IMR-90 (cell line): Measurements from ENCODE around the gene SIK3. TPM values are rescaled to one million over a fixed set of nuclear protein-coding genes. Genes with fewer than 3 reads are reported as not detected.

Source experiments
- ATAC-seq: fragments of 200-7000 bp; cut with Tn5 transposase; 2 replicates; pipeline ENCODE4 v1.9.1; 2020; ENCODE audit warnings: low read depth, mild to moderate bottlenecking, moderate library complexity
- BruUV-seq: library from RNA; stranded (reverse); fragments of 400-500 nt; replicated peaks from 2 replicates; lab custom pipeline; 2021; lab: Mats Ljungman, UMichigan
- CTCF ChIA-PET: fragments of 300-600 bp; formaldehyde crosslinking; extraction: SDS; loops from one replicate; lab custom pipeline; 2021; ENCODE audit warnings: antibody characterized with exemption; lab: Yijun Ruan, JAX
- POLR2A ChIA-PET: fragments of 300-600 bp; sonication (Branson Sonifier 250); formaldehyde crosslinking; loops from one replicate; lab custom pipeline; 2022; ENCODE audit warnings: antibody characterized with exemption; ENCODE audit not compliant: unreplicated experiment; lab: Charles Lee
- DNase-seq: peaks from one replicate; pipeline ENCODE4 v3.0.0; 2013
- H2AFZ ChIP-seq: replicated peaks from 2 replicates; pipeline ENCODE3; 2013; ENCODE audit warnings: low read length, mild to moderate bottlenecking; ENCODE audit not compliant: poor library complexity
- H2AK5ac ChIP-seq: 2 replicates; pipeline ENCODE4 v1.6.1; 2013; ENCODE audit warnings: low read depth, low read length, inconsistent platforms
- H2AK9ac ChIP-seq: replicated peaks from 2 replicates; pipeline ENCODE3; 2013; ENCODE audit warnings: mild to moderate bottlenecking, low read depth, low read length, moderate library complexity; ENCODE audit not compliant: poor library complexity
- H2BK120ac ChIP-seq: 2 replicates; pipeline ENCODE4 v1.6.1; 2013; ENCODE audit warnings: low read depth, low read length, inconsistent platforms
- H2BK15ac ChIP-seq: 3 replicates; pipeline ENCODE4 v1.6.1; 2013; ENCODE audit warnings: low read depth, low read length, inconsistent platforms
- H2BK20ac ChIP-seq: 2 replicates; pipeline ENCODE4 v1.6.1; 2013; ENCODE audit warnings: low read depth, mild to moderate bottlenecking, inconsistent platforms, low read length, moderate library complexity
- H2BK5ac ChIP-seq: 2 replicates; pipeline ENCODE4 v1.6.1; 2013; ENCODE audit warnings: mild to moderate bottlenecking, low read depth, low read length, inconsistent platforms; ENCODE audit not compliant: poor library complexity, severe bottlenecking
- H3K14ac ChIP-seq: replicated peaks from 2 replicates; pipeline ENCODE4 v1.6.1; 2013; ENCODE audit warnings: low read depth, low read length, inconsistent platforms
- H3K18ac ChIP-seq: 2 replicates; pipeline ENCODE4 v1.6.1; 2013; ENCODE audit warnings: low read depth, low read length, control low read depth
- H3K23ac ChIP-seq: 2 replicates; pipeline ENCODE4 v1.6.1; 2013; ENCODE audit warnings: low read depth, low read length, inconsistent platforms
- H3K27ac ChIP-seq: 2 replicates; pipeline ENCODE4 v1.5.1; 2013; ENCODE audit warnings: mild to moderate bottlenecking, control low read depth, low read length; ENCODE audit not compliant: insufficient read depth
- H3K27me3 ChIP-seq: 2 replicates; pipeline ENCODE4 v1.6.1; 2013; ENCODE audit warnings: low read length; ENCODE audit not compliant: control insufficient read depth, insufficient read depth
- H3K36me3 ChIP-seq: 2 replicates; pipeline ENCODE4 v1.6.1; 2013; ENCODE audit warnings: low read length, mixed read lengths; ENCODE audit not compliant: control insufficient read depth, insufficient read depth
- H3K4ac ChIP-seq: 2 replicates; pipeline ENCODE4 v1.6.1; 2013; ENCODE audit warnings: low read depth, low read length, inconsistent platforms
- H3K4me1 ChIP-seq: 2 replicates; pipeline ENCODE4 v1.6.1; 2013; ENCODE audit warnings: low read length, mixed read lengths; ENCODE audit not compliant: control insufficient read depth, insufficient read depth
- H3K4me2 ChIP-seq: 2 replicates; pipeline ENCODE4 v1.6.1; 2013; ENCODE audit warnings: low read depth, mild to moderate bottlenecking, control low read depth, low read length, moderate library complexity
- H3K4me3 ChIP-seq: 2 replicates; pipeline ENCODE4 v1.5.1; 2013; ENCODE audit warnings: low read depth, mild to moderate bottlenecking, control low read depth, low read length, moderate library complexity; ENCODE audit not compliant: insufficient read depth
- H3K56ac ChIP-seq: 2 replicates; pipeline ENCODE4 v1.6.1; 2013; ENCODE audit warnings: low read length, inconsistent platforms; ENCODE audit not compliant: insufficient read depth; ENCODE audit errors: extremely low read depth
- H3K79me1 ChIP-seq, 2 experiments: 2 replicates each; pipeline ENCODE4 v1.6.1; 2013; ENCODE audit warnings: low read length in 2 of 2, inconsistent platforms in 1 of 2, low read depth in 1 of 2
- H3K9ac ChIP-seq: 2 replicates; pipeline ENCODE4 v1.6.1; 2013; ENCODE audit warnings: low read depth, low read length, control low read depth
- H3K9me1 ChIP-seq: 2 replicates; pipeline ENCODE4 v1.6.1; 2013; ENCODE audit warnings: low read length, inconsistent platforms; ENCODE audit not compliant: insufficient read depth
- H3K9me3 ChIP-seq: 2 replicates; pipeline ENCODE4 v1.6.1; 2013; ENCODE audit warnings: low read length; ENCODE audit not compliant: control insufficient read depth, insufficient read depth
- H4K20me1 ChIP-seq: 2 replicates; pipeline ENCODE4 v1.6.1; 2013; ENCODE audit warnings: low read length, inconsistent platforms; ENCODE audit not compliant: insufficient read depth
- H4K5ac ChIP-seq: 2 replicates; pipeline ENCODE4 v1.6.1; 2013; ENCODE audit warnings: mild to moderate bottlenecking, low read depth, low read length, control low read depth
- H4K8ac ChIP-seq, 2 experiments: 2 replicates each; pipeline ENCODE4 v1.6.1; 2013; ENCODE audit warnings: low read depth in 2 of 2, low read length in 2 of 2, control low read depth in 1 of 2, inconsistent platforms in 1 of 2
- H4K91ac ChIP-seq: 2 replicates; pipeline ENCODE4 v1.6.1; 2013; ENCODE audit warnings: low read depth, low read length, inconsistent platforms; ENCODE audit not compliant: insufficient read depth
- BHLHE40 ChIP-seq: fragments of 150-350 bp; IDR thresholded peaks from 2 replicates; pipeline ENCODE4 v1.6.1; 2016; ENCODE audit warnings: mild to moderate bottlenecking, low read depth, low read length
- NFE2L2 ChIP-seq: fragments of 150-350 bp; IDR thresholded peaks from 2 replicates; pipeline ENCODE4 v1.6.1; 2016; ENCODE audit warnings: low read depth, mild to moderate bottlenecking, low read length
- POLR2A ChIP-seq: IDR thresholded peaks from 2 replicates; pipeline ENCODE4 v1.6.1; 2012; ENCODE audit warnings: mild to moderate bottlenecking, low read depth, low read length
- RFX5 ChIP-seq: IDR thresholded peaks from 2 replicates; pipeline ENCODE4 v1.8.0; 2012; ENCODE audit warnings: low read depth, mild to moderate bottlenecking, low read length, moderate library complexity
- SMC3 ChIP-seq: fragments of 150-350 bp; IDR thresholded peaks from 2 replicates; pipeline ENCODE4 v1.6.1; 2016; ENCODE audit warnings: low read depth, mild to moderate bottlenecking, antibody characterized with exemption, low read length, moderate library complexity
- WGBS, 2 experiments: methylation state at CpG; one replicate each; pipeline versions ENCODE4 v1.1.5 to v1.1.7; 2013; ENCODE audit warnings: missing lambda C conversion rate in 2 of 2; ENCODE audit not compliant: insufficient read length in 1 of 2; ENCODE audit errors: extremely low coverage in 2 of 2; 5-methylcytosine and 5-hydroxymethylcytosine counted together
- dilution Hi-C: fragments of 300-500 bp; cut with HindIII; formaldehyde crosslinking; loops from one replicate; pipeline ENCODE4 v1.14.3; 2018; ENCODE audit warnings: low sequenced_read_pairs; ENCODE audit not compliant: unreplicated experiment
- in situ Hi-C: fragments of 300-500 bp; cut with MboI; formaldehyde crosslinking; loops from 3 replicates; pipeline ENCODE4 v1.14.3; 2019; ENCODE audit warnings: low sequenced_read_pairs, inconsistent platforms, mixed read lengths
- intact Hi-C: fragments of 100-400 bp; cut with micrococcal nuclease; formaldehyde crosslinking; loops from 2 replicates; pipeline ENCODE4 v1.10.0; 2022
- polyA plus RNA-seq, 3 experiments: library from polyadenylated mRNA; depleted of rRNA; stranded (reverse); fragments of >200 nt; gene quantifications; 2 replicates each; pipeline ENCODE4 v1.2.3, GENCODE V29; 2012; ENCODE audit warnings: low replicate concordance in 1 of 3
- total RNA-seq: library from RNA; depleted of rRNA; stranded (reverse); fragments of >200 nt; gene quantifications from 2 replicates; pipeline ENCODE4 v1.2.3, GENCODE V29; 2012
- TF ChIP-seq, protein P1 (sequence below): conservative IDR thresholded peaks from 2 replicates; pipeline ENCODE4 v1.5.1; 2012; ENCODE audit warnings: mild to moderate bottlenecking, low read depth, low read length, improper control_type of control experiment
- TF ChIP-seq, protein P2 (sequence below): fragments of 150-350 bp; IDR thresholded peaks from 2 replicates; pipeline ENCODE4 v1.6.1; 2016; ENCODE audit warnings: low read depth, mild to moderate bottlenecking, low read length, moderate library complexity, borderline replicate concordance
- TF ChIP-seq, protein P3 (sequence below): fragments of 150-350 bp; IDR thresholded peaks from 2 replicates; pipeline ENCODE4 v1.6.1; 2017; ENCODE audit warnings: mild to moderate bottlenecking, antibody characterized with exemption, low read length, low read depth

The SIK3 gene
- total and polyA plus RNA-seq, 2 of the 4 experiments (the other 2 are of a cell fraction) = 8.2 to 9.1 TPM

DNA sequence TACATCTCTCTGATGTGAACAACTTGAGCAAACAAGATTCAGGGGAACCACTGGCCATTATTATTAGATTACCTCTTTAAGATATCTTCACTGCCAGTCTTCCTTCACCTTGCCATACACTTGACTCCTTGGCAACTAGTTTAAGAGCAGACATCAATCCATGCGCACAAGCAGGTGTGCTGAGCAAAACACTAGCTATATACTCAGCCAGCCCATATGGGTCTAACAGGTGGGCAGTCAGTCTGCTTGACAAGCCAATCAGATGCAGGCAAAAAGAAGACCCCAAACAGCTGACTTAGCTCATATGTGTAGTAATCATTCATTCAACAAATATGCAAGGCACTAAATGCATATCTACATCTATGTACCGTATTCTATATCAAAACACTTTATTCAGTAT, 101.2 kb downstream of the SIK3 start:
- Histone ChIP-seq H2BK15ac (no peak overlapping the region), H3K27ac (no peak overlapping the region), H3K9me1 (peaks cover 8% of the 10 kb centered on the region; the same call in 1 of the 2 replicates), H2BK5ac (no peak overlapping the region), H3K4ac (no peak overlapping the region), H3K14ac (no peak overlapping the region), H3K9me3 (no peaks in the 10 kb centered on the region), H3K36me3 (no peaks in the 10 kb centered on the region), H4K5ac (no peak overlapping the region), H2BK120ac (no peak overlapping the region), H3K18ac (no peak overlapping the region), H2AK5ac (no peak overlapping the region; the same call in 1 of the 2 replicates), H2AFZ (no peak overlapping the region), H3K4me3 (no peak overlapping the region), H3K79me1 (peaks cover 19 to 34% of the 10 kb centered on the region in 2 experiments), H3K23ac (no peak overlapping the region), H4K91ac (no peak overlapping the region), H4K8ac (no peak overlapping the region), H3K56ac (no peak overlapping the region; the same call in 1 of the 2 replicates), H3K4me1 (no peaks in the 10 kb centered on the region), H4K20me1 (peaks cover 8% of the 10 kb centered on the region), H2BK20ac (no peak overlapping the region), H2AK9ac (no peak overlapping the region), H3K27me3 (no peaks in the 10 kb centered on the region), H3K9ac (no peak overlapping the region), H3K4me2 (no peak overlapping the region)
- ChIA-PET CTCF (interaction anchor here (0.6 kb wide), 1 partner anchor 209 kb away, joined by 3 read pairs; the partner anchor contains the start of gene ZPR1), POLR2A (no interaction called here)
- dilution Hi-C loops = no loop called here
- no CpG with 5 or more reads among the region's 2 CpGs for WGBS, 2 experiments
- TF ChIP-seq, protein P1, sequence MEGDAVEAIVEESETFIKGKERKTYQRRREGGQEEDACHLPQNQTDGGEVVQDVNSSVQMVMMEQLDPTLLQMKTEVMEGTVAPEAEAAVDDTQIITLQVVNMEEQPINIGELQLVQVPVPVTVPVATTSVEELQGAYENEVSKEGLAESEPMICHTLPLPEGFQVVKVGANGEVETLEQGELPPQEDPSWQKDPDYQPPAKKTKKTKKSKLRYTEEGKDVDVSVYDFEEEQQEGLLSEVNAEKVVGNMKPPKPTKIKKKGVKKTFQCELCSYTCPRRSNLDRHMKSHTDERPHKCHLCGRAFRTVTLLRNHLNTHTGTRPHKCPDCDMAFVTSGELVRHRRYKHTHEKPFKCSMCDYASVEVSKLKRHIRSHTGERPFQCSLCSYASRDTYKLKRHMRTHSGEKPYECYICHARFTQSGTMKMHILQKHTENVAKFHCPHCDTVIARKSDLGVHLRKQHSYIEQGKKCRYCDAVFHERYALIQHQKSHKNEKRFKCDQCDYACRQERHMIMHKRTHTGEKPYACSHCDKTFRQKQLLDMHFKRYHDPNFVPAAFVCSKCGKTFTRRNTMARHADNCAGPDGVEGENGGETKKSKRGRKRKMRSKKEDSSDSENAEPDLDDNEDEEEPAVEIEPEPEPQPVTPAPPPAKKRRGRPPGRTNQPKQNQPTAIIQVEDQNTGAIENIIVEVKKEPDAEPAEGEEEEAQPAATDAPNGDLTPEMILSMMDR = no peak
- TF ChIP-seq POLR2A (no peak), BHLHE40 (no peak), RFX5 (no peak), NFE2L2 (no peak), SMC3 (no peak)
- TF ChIP-seq, protein P2, sequence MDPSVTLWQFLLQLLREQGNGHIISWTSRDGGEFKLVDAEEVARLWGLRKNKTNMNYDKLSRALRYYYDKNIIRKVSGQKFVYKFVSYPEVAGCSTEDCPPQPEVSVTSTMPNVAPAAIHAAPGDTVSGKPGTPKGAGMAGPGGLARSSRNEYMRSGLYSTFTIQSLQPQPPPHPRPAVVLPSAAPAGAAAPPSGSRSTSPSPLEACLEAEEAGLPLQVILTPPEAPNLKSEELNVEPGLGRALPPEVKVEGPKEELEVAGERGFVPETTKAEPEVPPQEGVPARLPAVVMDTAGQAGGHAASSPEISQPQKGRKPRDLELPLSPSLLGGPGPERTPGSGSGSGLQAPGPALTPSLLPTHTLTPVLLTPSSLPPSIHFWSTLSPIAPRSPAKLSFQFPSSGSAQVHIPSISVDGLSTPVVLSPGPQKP = no peak
- TF ChIP-seq, protein P3, sequence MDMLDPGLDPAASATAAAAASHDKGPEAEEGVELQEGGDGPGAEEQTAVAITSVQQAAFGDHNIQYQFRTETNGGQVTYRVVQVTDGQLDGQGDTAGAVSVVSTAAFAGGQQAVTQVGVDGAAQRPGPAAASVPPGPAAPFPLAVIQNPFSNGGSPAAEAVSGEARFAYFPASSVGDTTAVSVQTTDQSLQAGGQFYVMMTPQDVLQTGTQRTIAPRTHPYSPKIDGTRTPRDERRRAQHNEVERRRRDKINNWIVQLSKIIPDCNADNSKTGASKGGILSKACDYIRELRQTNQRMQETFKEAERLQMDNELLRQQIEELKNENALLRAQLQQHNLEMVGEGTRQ = no peak
- DNase-seq (no peak), ATAC-seq (no peak)
- no TSS peak for BruUV-seq
- intact Hi-C loops = no loop called here
- in situ Hi-C loops = no loop called here
